H9 (cell line): ENCODE results near the gene OLA1. TPM values are rescaled to one million over a fixed set of nuclear protein-coding genes. Genes with fewer than 3 reads are reported as not detected.

Experiments
- DNase-seq: peaks from one replicate; pipeline ENCODE4 v3.0.0-alpha.2; 2017
- H2AFZ ChIP-seq: one replicate; pipeline ENCODE4 v1.6.1; 2013; ENCODE audit warnings: mild to moderate bottlenecking, low read length, control low read depth, moderate library complexity
- H2AK5ac ChIP-seq: 2 replicates; pipeline ENCODE4 v1.6.1; 2013; ENCODE audit warnings: low read length, control low read depth, mixed read lengths; ENCODE audit not compliant: insufficient read length
- H2BK120ac ChIP-seq: one replicate; pipeline ENCODE4 v1.6.1; 2013; ENCODE audit warnings: low read depth, mild to moderate bottlenecking, low read length, control low read depth, inconsistent platforms; ENCODE audit not compliant: poor library complexity, severe bottlenecking
- H2BK12ac ChIP-seq: 2 replicates; pipeline ENCODE4 v1.6.1; 2013; ENCODE audit warnings: low read length, control low read depth, mixed read lengths, low read depth; ENCODE audit not compliant: insufficient read length
- H2BK15ac ChIP-seq: 2 replicates; pipeline ENCODE4 v1.6.1; 2013; ENCODE audit warnings: low read depth, low read length, control low read depth
- H2BK20ac ChIP-seq: one replicate; pipeline ENCODE4 v1.6.1; 2013; ENCODE audit warnings: low read depth, mild to moderate bottlenecking, low read length, control low read depth, inconsistent platforms; ENCODE audit not compliant: poor library complexity, severe bottlenecking
- H2BK5ac ChIP-seq: 2 replicates; pipeline ENCODE4 v1.6.1; 2013; ENCODE audit warnings: low read length, control low read depth, mixed read lengths; ENCODE audit not compliant: insufficient read length
- H3K14ac ChIP-seq: 2 replicates; pipeline ENCODE4 v1.6.1; 2013; ENCODE audit warnings: low read length, control low read depth; ENCODE audit not compliant: insufficient read depth
- H3K18ac ChIP-seq: 2 replicates; pipeline ENCODE4 v1.6.1; 2013; ENCODE audit warnings: low read depth, mild to moderate bottlenecking, mixed read lengths, low read length, control low read depth; ENCODE audit not compliant: insufficient read length
- H3K23ac ChIP-seq: 2 replicates; pipeline ENCODE4 v1.6.1; 2013; ENCODE audit warnings: low read length, control low read depth, mixed read lengths, low read depth; ENCODE audit not compliant: insufficient read length
- H3K23me2 ChIP-seq: 2 replicates; pipeline ENCODE4 v1.6.1; 2013; ENCODE audit warnings: low read depth, mild to moderate bottlenecking, mixed read lengths, low read length, control low read depth; ENCODE audit not compliant: insufficient read length, poor library complexity, severe bottlenecking
- H3K27ac ChIP-seq: 2 replicates; pipeline ENCODE4 v1.5.1; 2013; ENCODE audit warnings: low read length, control low read depth, mixed read lengths, low read depth; ENCODE audit not compliant: insufficient read length
- H3K27me3 ChIP-seq: 2 replicates; pipeline ENCODE4 v1.6.1; 2013; ENCODE audit warnings: low read length, control low read depth, inconsistent platforms; ENCODE audit not compliant: insufficient read depth
- H3K4ac ChIP-seq: 2 replicates; pipeline ENCODE4 v1.6.1; 2013; ENCODE audit warnings: low read depth, mild to moderate bottlenecking, control low read depth, inconsistent platforms, low read length, moderate library complexity
- H3K4me1 ChIP-seq: 2 replicates; pipeline ENCODE4 v1.6.1; 2013; ENCODE audit warnings: low read length, control low read depth, inconsistent platforms; ENCODE audit not compliant: insufficient read depth
- H3K4me2 ChIP-seq: 2 replicates; pipeline ENCODE4 v1.6.1; 2013; ENCODE audit warnings: low read length, control low read depth, mixed read lengths; ENCODE audit not compliant: insufficient read length, insufficient read depth
- H3K56ac ChIP-seq: 2 replicates; pipeline ENCODE4 v1.6.1; 2013; ENCODE audit warnings: low read depth, mild to moderate bottlenecking, mixed read lengths, low read length, control low read depth; ENCODE audit not compliant: insufficient read length
- H3K79me1 ChIP-seq: 2 replicates; pipeline ENCODE4 v1.6.1; 2013; ENCODE audit warnings: low read depth, mild to moderate bottlenecking, moderate library complexity, low read length, control low read depth, inconsistent platforms; ENCODE audit not compliant: insufficient read depth, poor library complexity, severe bottlenecking
- H3K79me2 ChIP-seq: 2 replicates; pipeline ENCODE4 v1.6.1; 2013; ENCODE audit warnings: low read length, control low read depth, inconsistent platforms; ENCODE audit not compliant: insufficient read depth
- H3K9ac ChIP-seq: 2 replicates; pipeline ENCODE4 v1.6.1; 2013; ENCODE audit warnings: low read length, control low read depth, mixed read lengths; ENCODE audit not compliant: insufficient read length; ENCODE audit errors: extremely low read depth
- H3K9me3 ChIP-seq: one replicate; pipeline ENCODE4 v1.6.1; 2013; ENCODE audit warnings: low read depth, low read length, inconsistent platforms; ENCODE audit not compliant: control insufficient read depth
- H3T11ph ChIP-seq: one replicate; pipeline ENCODE4 v1.6.1; 2013; ENCODE audit warnings: mild to moderate bottlenecking, low read length, control low read depth, inconsistent platforms
- H4K20me1 ChIP-seq: one replicate; pipeline ENCODE4 v1.6.1; 2013; ENCODE audit not compliant: control insufficient read depth, insufficient read length, insufficient read depth
- H4K5ac ChIP-seq: 2 replicates; pipeline ENCODE4 v1.6.1; 2013; ENCODE audit warnings: low read depth, mild to moderate bottlenecking, mixed read lengths, low read length, control low read depth; ENCODE audit not compliant: insufficient read length
- H4K8ac ChIP-seq: replicated peaks from 2 replicates; pipeline ENCODE4 v1.6.1; 2013; ENCODE audit warnings: low read length, control low read depth, mixed read lengths, low read depth; ENCODE audit not compliant: insufficient read length
- H4K91ac ChIP-seq: 2 replicates; pipeline ENCODE4 v1.6.1; 2013; ENCODE audit warnings: low read depth, mild to moderate bottlenecking, moderate library complexity, mixed read lengths, low read length, control low read depth; ENCODE audit not compliant: insufficient read length
- H3K27ac Mint-ChIP-seq, 3 experiments: 2 replicates in 2 of 3; 3 replicates in 1 of 3; pipeline ENCODE4 v1.8.0; 2020 to 2021; ENCODE audit warnings: mixed read lengths in 3 of 3, mild to moderate bottlenecking in 1 of 3, moderate library complexity in 1 of 3
- H3K27me3 Mint-ChIP-seq: 2 replicates; pipeline ENCODE4 v1.8.0; 2021; ENCODE audit warnings: low read depth, mild to moderate bottlenecking, moderate library complexity, mixed read lengths
- H3K36me3 Mint-ChIP-seq, 3 experiments: 2 replicates in 2 of 3; 3 replicates in 1 of 3; pipeline ENCODE4 v1.8.0; 2020 to 2021; ENCODE audit warnings: low read depth in 3 of 3, mixed read lengths in 3 of 3; ENCODE audit not compliant: insufficient read depth in 1 of 3
- H3K4me1 Mint-ChIP-seq, 2 experiments: 2 replicates each; pipeline ENCODE4 v1.8.0; 2020; ENCODE audit warnings: mixed read lengths in 2 of 2
- H3K4me3 Mint-ChIP-seq, 2 experiments: 2 replicates in 1 of 2; 3 replicates in 1 of 2; pipeline ENCODE4 v1.8.0; 2020 to 2021; ENCODE audit warnings: mild to moderate bottlenecking in 2 of 2, mixed read lengths in 2 of 2, moderate library complexity in 1 of 2
- H3K9me3 Mint-ChIP-seq, 2 experiments: 2 replicates in 1 of 2; 3 replicates in 1 of 2; pipeline ENCODE4 v1.8.0; 2020; ENCODE audit warnings: mild to moderate bottlenecking in 2 of 2, mixed read lengths in 2 of 2, moderate library complexity in 1 of 2
- CTCF ChIP-seq: fragments of 200-600 bp; sonication (generic); conservative IDR thresholded peaks from 3 replicates; pipeline ENCODE4 v1.8.0; 2021; ENCODE audit warnings: antibody characterized with exemption, mild to moderate bottlenecking
- WGBS: extraction: QIAGEN DNeasy Blood & Tissue Kit; methylation state at CpG from one replicate; pipeline ENCODE4 v1.1.7; 2013; ENCODE audit warnings: missing lambda C conversion rate, low lambda C conversion rate, mixed read lengths; ENCODE audit not compliant: insufficient read length; ENCODE audit errors: extremely low coverage; 5-methylcytosine and 5-hydroxymethylcytosine counted together
- total RNA-seq: library from RNA; stranded (reverse); gene quantifications from 2 replicates; pipeline ENCODE4 v1.2.1, GENCODE V29; 2021

OLA1 gene
- total RNA-seq, 1 experiment from 2014 or later, result 133 TPM

- Histone ChIP-seq H2BK12ac (no peak overlapping the region), H3K79me1 (no peaks in the 10 kb centered on the region), H3K9ac (no peak overlapping the region), H2AK5ac (no peak overlapping the region), H2BK5ac (no peak overlapping the region), H3K23ac (no peak overlapping the region), H2BK120ac (no peak overlapping the region), H3T11ph (no peak overlapping the region), H4K5ac (no peak overlapping the region), H3K23me2 (no peaks in the 10 kb centered on the region), H3K4ac (no peak overlapping the region), H2BK20ac (no peak overlapping the region), H4K91ac (no peak overlapping the region), H3K14ac (no peak overlapping the region), H4K8ac (no peak overlapping the region), H4K20me1 (no peaks in the 10 kb centered on the region), H3K4me2 (no peak overlapping the region), H2BK15ac (no peak overlapping the region), H3K27me3 (no peaks in the 10 kb centered on the region), H2AFZ (no peak overlapping the region), H3K4me1 (no peaks in the 10 kb centered on the region), H3K9me3 (no peaks in the 10 kb centered on the region), H3K27ac (no peak overlapping the region), H3K79me2 (no peaks in the 10 kb centered on the region), H3K18ac (no peak overlapping the region), H3K56ac (no peak overlapping the region)
- H3K36me3 Mint-ChIP-seq, result no peaks in the 10 kb centered on the region
- H3K27ac Mint-ChIP-seq, result no peak overlapping the region
- H3K4me1 Mint-ChIP-seq, result peaks cover 0 to 3% of the 10 kb centered on the region in 2 experiments; a peak in 1 of 4 replicates
- no peak for TF ChIP-seq CTCF
- H3K27me3 Mint-ChIP-seq, result no peaks in the 10 kb centered on the region
- DNase-seq, result no peak
- no peak overlapping the region for H3K4me3 Mint-ChIP-seq
- no peaks in the 10 kb centered on the region for H3K9me3 Mint-ChIP-seq
- WGBS, result no CpG with 5 or more reads among the region's 2 CpGs
Measured at GRCh38 chr2:174149530-174149929, 98.8 kb downstream of the OLA1 start.
